Measurements from ENCODE around the gene TMEM208. TPM values are rescaled to one million over a fixed set of nuclear protein-coding genes. Genes with fewer than 3 reads are reported as not detected.

Gene TMEM208
- 26.4 and 61.5 TPM in 2 replicates for total RNA-seq

GRCh38 chr16:67226804-67227566 is at the start of gene TMEM208:
TMEM208 (plus strand) TSS chr16:67227130; CDS start chr16:67227219, 89 bp downstream.

GRCh38 chr16:67183627-67184452 is 43.1 kb upstream of the TMEM208 start, which contains the start of gene MATCAP1:
MATCAP1 (minus strand) TSS chr16:67183963; CDS start chr16:67180610, 3,353 bp downstream.

GRCh38 chr16:67190041-67190440 is 36.9 kb upstream of the TMEM208 start, which contains the start of gene EXOC3L1:
EXOC3L1 (minus strand) TSS chr16:67190136; CDS start chr16:67189676, 460 bp downstream.

GRCh38 chr16:67191995-67192681 is 34.8 kb upstream of the TMEM208 start, which contains the start of gene E2F4:
E2F4 (plus strand) TSS chr16:67192155; CDS start chr16:67192228, 73 bp downstream.

GRCh38 chr16:67199011-67199807 is 27.7 kb upstream of the TMEM208 start, which contains the start of gene ELMO3:
ELMO3 (plus strand) TSS chr16:67199131; CDS start chr16:67199327, 196 bp downstream.

GRCh38 chr16:67247192-67248072 is 20.5 kb downstream of the TMEM208 start, which contains the start of gene FHOD1:
FHOD1 (minus strand) TSS chr16:67247481; CDS start chr16:67247410, 71 bp downstream.

GRCh38 chr16:67248401-67249177 is 21.7 kb downstream of the TMEM208 start, which contains the start of gene SLC9A5:
SLC9A5 (plus strand) TSS chr16:67248979; CDS start chr16:67249015, 36 bp downstream.

Other genes with a start within 250 kb of the TMEM208 start
- 1.3 and 3.0 TPM in 2 replicates for gene CES4A, start 238.5 kb upstream of the TMEM208 start, total RNA-seq
- gene CBFB, start 198.0 kb upstream of the TMEM208 start, total RNA-seq, result 98.3 and 162 TPM in 2 replicates
- 12.2 and 20.3 TPM in 2 replicates for gene PHAF1, start 117.2 kb upstream of the TMEM208 start, total RNA-seq
- 33.4 and 51.1 TPM in 2 replicates for gene B3GNT9, start 76.1 kb upstream of the TMEM208 start, total RNA-seq
- gene TRADD, start 67.2 kb upstream of the TMEM208 start, total RNA-seq, result 16.5 and 19.0 TPM in 2 replicates
- 11.6 and 13.1 TPM in 2 replicates for gene FBXL8, start 67.2 kb upstream of the TMEM208 start, total RNA-seq
- 6.5 and 7.9 TPM in 2 replicates for gene HSF4, start 62.4 kb upstream of the TMEM208 start, total RNA-seq
- 21.1 and 22.9 TPM in 2 replicates for gene NOL3, start 56.6 kb upstream of the TMEM208 start, total RNA-seq
- 9.8 and 12.4 TPM in 2 replicates for gene MATCAP1, start 43.2 kb upstream of the TMEM208 start, total RNA-seq
- not detected in 2 replicates for gene EXOC3L1, start 37.0 kb upstream of the TMEM208 start, total RNA-seq
- 68.0 and 85.7 TPM in 2 replicates for gene E2F4, start 35.0 kb upstream of the TMEM208 start, total RNA-seq
- gene ELMO3, start 28.0 kb upstream of the TMEM208 start, total RNA-seq, result 0.30 and 0.42 TPM in 2 replicates
- gene FHOD1, start 20.4 kb downstream of the TMEM208 start, total RNA-seq, result 8.0 and 25.0 TPM in 2 replicates
- 1.5 and 2.4 TPM in 2 replicates for gene SLC9A5, start 21.8 kb downstream of the TMEM208 start, total RNA-seq
- gene PLEKHG4, start 52.4 kb downstream of the TMEM208 start, total RNA-seq, result 13.1 and 28.2 TPM in 2 replicates
- not detected in 2 replicates for gene KCTD19, start 99.6 kb downstream of the TMEM208 start, total RNA-seq
- not detected in 2 replicates for gene LRRC36, start 99.7 kb downstream of the TMEM208 start, total RNA-seq
- 0.46 and 0.59 TPM in 2 replicates for gene TPPP3, start 166.4 kb downstream of the TMEM208 start, total RNA-seq
- 5.6 and 6.4 TPM in 2 replicates for gene ZDHHC1, start 189.3 kb downstream of the TMEM208 start, total RNA-seq
- gene HSD11B2, start 204.0 kb downstream of the TMEM208 start, total RNA-seq, result 0.59 TPM in 1 of 2 replicates, not detected in the other

Measured in smooth muscle cell of the umbilical artery (primary cell).